GM19240 (cell line): ENCODE results near the gene CCDC122.
"Not testable (repeated sequence)": the region's sequence is repeated elsewhere in the genome, so short reads cannot be mapped to it uniquely, and the experiment has no call there.

Source experiments
- DNase-seq: peaks from one replicate; pipeline ENCODE4 v3.0.0; 2011; ENCODE audit warnings: low spot score; ENCODE audit not compliant: insufficient read length

CCDC122 gene

GRCh38 chr13:43877326-43877725 is 2.2 kb downstream of the CCDC122 start:
- no peak for DNase-seq

- DNase-seq: no peak
These were observed 3.2 kb downstream of the CCDC122 start for GRCh38 chr13:43876366-43876765.

GRCh38 chr13:43874504-43875092 is 4.9 kb downstream of the CCDC122 start:
- no peak for DNase-seq

DNA sequence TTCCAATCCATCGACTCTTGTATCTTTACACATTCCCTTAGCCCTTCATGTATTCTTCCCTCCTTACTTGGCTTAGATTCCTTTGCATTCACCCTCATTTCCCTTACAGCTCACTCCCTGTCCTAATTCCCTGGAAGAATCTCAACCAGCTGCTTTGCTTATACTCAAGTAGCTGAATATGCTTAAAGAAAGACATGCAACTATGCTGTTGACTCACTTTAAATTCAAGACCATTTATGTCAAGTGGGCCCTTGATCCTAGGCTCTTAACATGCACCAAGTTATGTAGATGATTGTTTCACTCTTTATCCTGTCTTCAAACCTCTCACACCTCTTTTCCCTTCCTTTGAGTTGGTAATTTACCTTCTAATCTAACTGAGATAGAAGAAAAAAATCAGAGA is 7.4 kb downstream of the CCDC122 start:
- DNase-seq: no peak

GRCh38 chr13:43865892-43866291 is 13.6 kb downstream of the CCDC122 start:
- no peak for DNase-seq

- DNase-seq: no peak
These were observed 14.6 kb downstream of the CCDC122 start for GRCh38 chr13:43864921-43865320.

- no peak for DNase-seq
These were observed 17.7 kb downstream of the CCDC122 start for GRCh38 chr13:43861863-43862262.

DNA sequence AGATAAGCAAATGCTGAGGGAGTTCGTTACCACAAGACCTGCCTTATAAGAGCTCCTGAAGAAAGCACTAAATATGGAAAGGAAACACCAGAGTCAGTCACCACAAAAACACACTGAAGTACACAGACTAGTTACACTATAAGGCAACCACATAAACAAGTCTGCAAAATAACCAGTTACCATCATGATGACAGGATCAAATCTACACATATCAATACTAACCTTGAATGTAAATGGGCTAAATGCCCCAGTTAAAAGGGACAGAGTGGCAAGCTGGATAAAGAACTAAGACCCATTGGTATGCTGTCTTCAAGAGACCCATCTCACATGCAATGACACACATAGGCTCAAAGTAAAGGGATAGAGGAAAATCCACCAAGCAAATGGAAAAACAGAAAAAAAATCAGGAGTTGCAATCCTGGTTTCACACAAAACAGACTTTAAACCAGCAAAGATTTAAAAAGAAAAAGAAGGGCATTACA is 26.6 kb downstream of the CCDC122 start:
- no peak for DNase-seq

DNA sequence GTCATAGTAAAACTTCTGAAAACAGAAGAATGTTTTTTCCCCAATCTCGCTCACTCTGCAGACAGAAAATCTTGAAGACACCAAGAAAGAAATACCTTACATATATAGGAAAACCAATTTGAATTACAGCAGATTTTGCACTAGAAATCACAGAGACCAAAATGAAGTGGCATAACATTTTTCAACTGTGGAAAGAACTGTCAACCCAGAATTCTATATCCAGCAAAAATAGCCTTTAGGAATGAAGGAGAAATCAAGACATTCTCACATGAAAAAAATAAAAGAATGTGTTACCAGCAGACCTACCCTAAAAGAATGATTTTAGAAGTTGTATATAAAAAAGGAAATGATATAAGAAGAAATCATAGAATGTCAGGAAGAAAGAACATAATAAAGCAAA is 28.7 kb downstream of the CCDC122 start:
- no peak for DNase-seq

DNA sequence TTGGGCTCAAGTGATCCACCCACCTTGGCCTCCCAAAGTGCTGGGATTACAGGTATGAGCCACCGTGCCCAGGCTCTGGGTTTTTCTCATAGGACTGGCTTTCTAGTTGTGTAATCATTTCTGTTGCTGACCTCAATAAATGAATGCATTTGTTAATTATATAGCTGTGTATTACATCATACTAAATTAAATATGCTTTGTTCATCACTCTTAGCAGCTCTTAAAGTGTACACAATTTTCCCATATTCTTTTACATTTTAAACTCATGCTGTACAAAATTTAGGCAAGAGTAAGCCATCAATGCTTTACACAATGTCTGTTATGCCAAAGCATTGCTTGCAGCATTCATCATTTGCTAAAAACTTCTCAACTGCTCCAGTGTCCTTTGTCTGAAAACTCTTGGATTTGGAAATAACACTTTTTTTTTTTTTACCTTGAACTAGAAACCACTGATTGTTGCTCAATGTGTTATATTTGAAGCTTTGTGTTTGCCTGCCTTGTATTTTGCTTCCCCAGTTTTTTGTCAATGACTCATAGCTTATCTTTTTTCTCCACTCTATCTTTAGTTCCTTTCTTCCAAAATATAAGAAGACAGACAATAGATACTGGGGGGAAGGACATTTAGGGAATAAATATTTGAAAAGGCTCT is 31.4 kb downstream of the CCDC122 start:
- no peak for DNase-seq

DNA sequence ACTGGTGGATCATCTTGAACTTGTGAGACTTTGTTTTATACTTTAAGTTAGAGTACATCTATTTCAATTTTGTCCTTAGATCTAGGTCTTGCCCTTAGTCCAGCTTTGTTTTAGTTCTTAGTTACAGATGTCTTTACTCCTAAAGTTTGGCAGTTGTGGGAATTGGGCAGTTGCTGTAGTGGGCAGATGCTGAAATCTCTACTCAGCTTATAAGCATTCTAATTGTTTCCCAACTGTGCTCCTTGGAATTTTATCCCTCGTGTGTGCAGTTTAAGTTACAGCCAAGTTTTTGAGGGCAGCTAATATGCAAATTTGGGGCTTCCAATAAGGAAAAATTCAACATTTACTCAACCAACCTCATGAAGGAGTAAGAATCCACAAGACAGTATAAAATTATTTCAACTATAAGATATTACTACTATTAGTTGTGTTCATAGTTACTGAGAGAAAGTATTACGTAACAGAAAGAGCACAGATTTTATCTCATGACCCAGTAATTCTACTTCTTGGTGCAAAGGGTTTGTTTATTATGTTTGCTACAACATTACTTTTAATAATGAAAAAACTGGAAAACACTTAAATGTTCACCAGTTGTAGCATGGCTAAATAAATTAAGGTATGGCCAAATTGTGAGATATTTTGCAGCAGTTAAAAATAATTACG is 32.9 kb downstream of the CCDC122 start:
- DNase-seq: no peak

- no peak for DNase-seq
These were observed 40.6 kb downstream of the CCDC122 start for GRCh38 chr13:43838909-43839308.

GRCh38 chr13:43835701-43836100 is 43.8 kb downstream of the CCDC122 start:
- DNase-seq: no peak

DNA sequence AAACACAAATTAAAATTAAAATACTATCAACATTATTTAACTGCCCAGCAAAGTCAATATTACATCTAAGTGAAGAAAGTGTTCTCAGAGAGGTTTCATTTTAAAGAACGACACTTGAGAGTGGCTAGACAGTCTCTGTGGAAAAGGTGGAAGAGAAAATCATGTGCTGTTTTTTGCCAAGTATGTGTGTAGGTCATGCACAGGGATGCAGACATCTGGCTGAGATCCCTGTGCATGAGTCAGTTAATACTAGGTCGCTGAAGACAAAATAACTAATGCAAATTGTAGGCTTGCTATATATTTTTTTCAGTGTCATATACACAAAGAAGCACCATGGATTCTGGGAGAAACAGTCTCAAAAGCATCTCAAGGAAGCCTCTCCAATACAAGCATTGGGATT is 48.5 kb downstream of the CCDC122 start:
- no peak for DNase-seq

DNA sequence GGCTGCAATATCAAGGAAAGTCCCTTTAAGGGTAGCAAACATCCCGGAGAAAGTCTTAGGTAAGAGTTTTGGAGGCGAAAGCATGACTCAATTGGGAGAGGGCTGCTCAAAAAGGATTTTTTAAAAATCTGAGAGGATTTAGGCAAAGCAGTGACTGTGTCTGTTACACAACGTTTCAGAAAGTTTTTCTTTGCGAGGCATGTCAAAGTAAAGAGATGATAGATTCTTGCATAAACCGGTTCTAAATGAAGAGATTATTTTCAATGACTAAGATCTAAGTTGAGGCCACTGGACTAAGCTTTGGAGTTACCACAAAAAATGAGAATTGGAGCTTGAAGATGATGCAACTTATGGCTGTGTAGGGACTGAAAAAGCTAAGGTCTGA is 49.1 kb downstream of the CCDC122 start:
- DNase-seq: no peak

DNA sequence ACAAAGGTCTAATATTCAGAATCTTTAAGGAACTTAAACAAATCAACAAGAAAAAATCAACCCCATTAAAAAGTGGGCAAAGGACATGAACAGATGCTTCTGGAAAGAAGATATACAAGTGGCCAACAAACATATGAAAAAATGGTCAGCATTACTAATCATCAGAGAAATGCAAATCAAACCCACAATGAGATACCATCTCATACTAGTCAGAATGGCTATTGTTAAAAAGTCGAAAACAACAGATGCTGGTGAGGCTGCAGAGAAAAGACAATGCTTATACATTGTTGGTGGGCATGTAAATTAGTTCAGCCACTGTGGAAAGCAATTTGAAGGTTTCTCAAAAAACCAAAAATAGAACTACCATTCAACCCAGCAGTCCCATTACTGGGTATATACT is 54.9 kb downstream of the CCDC122 start:
- DNase-seq: not testable (repeated sequence)

GRCh38 chr13:43822969-43823368 is 56.6 kb downstream of the CCDC122 start:
- no peak for DNase-seq

GRCh38 chr13:43816401-43816889 is 63.1 kb downstream of the CCDC122 start:
- no peak for DNase-seq

DNA sequence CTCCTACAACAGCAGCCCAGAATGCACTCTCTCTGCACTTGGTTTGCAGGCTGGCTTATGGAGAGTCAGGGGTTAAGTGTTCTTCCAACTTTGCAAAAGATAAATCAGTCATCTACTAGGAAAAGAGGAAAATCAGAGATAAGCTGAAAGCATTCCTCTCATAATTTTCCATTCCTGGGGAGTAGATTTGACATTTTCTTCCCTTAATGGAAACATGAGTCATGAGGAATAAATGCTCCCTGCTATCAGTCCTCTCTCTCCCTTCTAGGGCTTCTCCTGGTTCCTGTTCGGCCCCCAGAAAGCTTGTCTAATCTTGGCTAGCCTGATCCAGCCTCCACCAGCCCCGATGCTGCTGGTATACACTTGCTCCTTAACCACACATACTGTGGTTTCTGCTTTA is 64.3 kb downstream of the CCDC122 start:
- no peak for DNase-seq

DNA sequence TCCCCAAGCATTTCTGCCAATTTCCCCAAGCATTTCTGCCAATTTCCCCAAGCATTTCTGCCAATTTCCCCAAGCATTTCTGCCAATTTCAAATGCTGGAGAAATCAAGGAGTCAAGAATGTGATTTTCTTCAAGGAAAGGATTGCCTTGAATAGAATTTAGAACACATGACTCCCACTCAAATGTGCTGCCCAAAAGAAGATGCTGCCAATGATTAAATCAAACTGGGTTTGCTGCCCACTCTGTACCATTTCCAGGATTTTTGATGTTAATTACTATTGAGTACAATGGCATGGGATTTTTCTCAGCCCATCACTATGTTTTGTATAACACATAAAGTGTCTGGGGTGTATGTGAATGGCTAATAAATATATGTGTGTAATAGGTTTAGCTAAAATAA is 70.9 kb downstream of the CCDC122 start:
- no peak for DNase-seq

- no peak for DNase-seq
These were observed 73.8 kb downstream of the CCDC122 start for GRCh38 chr13:43805681-43806128.

DNA sequence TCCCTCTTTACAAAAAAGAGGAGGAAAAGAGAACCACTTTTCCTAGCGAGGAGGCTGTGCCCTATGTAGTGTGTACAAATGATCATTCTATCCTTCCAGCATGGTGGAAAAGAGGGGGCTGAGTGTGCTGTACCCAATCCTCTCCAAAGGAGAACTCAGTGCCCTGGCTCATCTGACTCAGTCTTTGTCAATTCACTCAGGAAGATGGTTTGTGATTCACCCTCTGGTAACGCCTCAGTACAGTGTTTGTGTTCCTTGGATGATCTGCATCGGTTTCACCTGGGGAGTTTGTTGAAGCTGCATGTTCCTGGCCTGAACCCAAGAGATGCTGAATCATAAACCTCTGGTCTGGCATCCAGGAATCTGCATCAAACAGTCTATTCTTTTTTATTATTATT is 74.5 kb downstream of the CCDC122 start:
- no peak for DNase-seq
